ENCODE measurements around the gene AKR1B15. TPM values are rescaled to one million over a fixed set of nuclear protein-coding genes. Genes with fewer than 3 reads are reported as not detected.

AKR1B15 gene
- total RNA-seq, 3 donors from 2014 or later = 3.1 to 8.0 TPM; not detected in 1

DNA sequence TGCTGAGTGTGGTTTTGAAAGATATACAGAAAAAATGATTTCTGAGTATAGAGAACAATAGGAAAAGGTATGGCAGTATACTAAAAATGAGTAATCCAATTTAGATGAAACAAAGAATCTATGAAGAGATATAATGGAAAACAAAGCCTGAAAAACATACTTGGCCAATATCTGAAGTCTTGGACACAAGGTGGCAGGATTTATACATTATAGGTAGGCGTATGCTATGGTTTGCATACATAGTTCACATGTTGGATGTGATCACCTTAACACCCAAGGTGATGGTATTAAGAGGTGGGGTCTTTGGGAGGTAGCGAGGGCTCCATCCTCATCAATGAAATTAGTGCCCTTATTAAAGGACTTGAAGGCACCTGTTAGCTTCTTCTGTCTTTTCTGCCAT, 63.3 kb downstream of the AKR1B15 start:
- intact Hi-C loops (cut with DNase I, micrococcal nuclease) = no loop called here
- DNase-seq = no peak
- no peak for ATAC-seq
- no peaks in the 10 kb centered on the region for H3K9me3 ChIP-seq
- no peaks in the 10 kb centered on the region for H3K4me1 ChIP-seq (ENCODE audit: low read depth)
- H3K4me3 ChIP-seq = no peak overlapping the region
- TF ChIP-seq, protein P1, sequence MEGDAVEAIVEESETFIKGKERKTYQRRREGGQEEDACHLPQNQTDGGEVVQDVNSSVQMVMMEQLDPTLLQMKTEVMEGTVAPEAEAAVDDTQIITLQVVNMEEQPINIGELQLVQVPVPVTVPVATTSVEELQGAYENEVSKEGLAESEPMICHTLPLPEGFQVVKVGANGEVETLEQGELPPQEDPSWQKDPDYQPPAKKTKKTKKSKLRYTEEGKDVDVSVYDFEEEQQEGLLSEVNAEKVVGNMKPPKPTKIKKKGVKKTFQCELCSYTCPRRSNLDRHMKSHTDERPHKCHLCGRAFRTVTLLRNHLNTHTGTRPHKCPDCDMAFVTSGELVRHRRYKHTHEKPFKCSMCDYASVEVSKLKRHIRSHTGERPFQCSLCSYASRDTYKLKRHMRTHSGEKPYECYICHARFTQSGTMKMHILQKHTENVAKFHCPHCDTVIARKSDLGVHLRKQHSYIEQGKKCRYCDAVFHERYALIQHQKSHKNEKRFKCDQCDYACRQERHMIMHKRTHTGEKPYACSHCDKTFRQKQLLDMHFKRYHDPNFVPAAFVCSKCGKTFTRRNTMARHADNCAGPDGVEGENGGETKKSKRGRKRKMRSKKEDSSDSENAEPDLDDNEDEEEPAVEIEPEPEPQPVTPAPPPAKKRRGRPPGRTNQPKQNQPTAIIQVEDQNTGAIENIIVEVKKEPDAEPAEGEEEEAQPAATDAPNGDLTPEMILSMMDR (IDR thresholded peaks at IDR 0.05) = no peak
- no peaks in the 10 kb centered on the region for H3K36me3 ChIP-seq (ENCODE audit: low read depth)

DNA sequence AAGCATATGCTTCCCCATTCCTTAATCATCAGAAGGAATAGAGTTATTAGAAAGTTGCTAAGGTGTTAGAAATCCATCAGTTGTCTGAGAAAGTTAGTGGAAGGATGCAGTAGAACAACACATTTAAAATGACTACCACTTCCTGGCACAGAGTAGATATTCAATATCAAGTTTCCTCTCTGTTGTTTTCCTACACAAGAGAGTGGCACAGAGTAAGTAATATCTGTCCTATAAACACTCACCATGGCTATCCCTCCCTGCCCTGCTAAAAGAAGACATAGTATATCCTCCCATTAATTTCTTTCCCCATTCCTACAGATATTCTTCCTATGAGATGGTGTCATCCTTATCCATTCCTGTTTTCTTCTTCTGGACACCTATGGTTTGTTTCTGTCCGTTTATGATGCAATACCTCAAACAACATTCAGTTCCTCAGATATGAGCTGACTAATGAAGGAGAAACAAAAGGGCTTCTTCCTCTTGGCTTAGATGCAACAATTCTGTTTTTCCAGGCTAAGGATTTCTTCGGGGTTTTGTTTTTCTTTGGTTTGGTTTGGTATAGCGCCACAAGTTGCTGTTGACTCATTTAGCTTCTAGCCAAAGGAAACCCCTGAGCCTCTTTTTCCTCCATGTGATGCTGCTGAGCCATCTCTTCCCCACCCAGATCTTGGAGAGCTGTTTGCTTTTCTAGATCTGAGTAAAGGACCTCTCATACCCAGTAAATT, 64.9 kb downstream of the AKR1B15 start:
- Histone ChIP-seq H3K36me3 (ENCODE audit: low read depth) (no peaks in the 10 kb centered on the region), H3K4me3 (no peak overlapping the region), H3K9me3 (no peaks in the 10 kb centered on the region), H3K4me1 (ENCODE audit: low read depth) (no peaks in the 10 kb centered on the region)
- TF ChIP-seq, protein P1 (IDR thresholded peaks at IDR 0.05) = no peak
- DNase-seq = no peak
- peak; percentile 51 for ATAC-seq
- intact Hi-C loops (cut with DNase I, micrococcal nuclease) = no loop called here

DNA sequence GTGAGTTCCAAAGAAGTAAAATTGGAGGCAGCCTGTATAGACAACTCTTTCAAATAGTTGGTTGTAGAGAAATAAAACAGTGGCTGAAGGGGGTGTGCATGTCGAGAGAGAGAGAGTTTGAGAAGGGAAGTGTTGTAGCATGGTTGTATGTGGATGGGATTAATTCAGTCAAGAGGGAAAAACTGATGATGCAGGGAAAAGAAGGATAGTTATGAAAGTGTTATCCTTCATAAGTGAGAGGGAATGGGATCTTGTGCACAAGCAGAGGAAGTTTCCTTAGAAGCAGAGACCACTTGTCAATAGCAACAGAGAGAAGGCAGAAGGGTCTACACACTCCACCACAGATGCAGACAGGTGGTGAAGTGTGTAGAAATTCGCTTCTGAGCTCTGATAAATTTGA, 67.7 kb downstream of the AKR1B15 start:
- H3K4me1 ChIP-seq (ENCODE audit: low read depth) = no peaks in the 10 kb centered on the region
- ATAC-seq (no peak), DNase-seq (no peak)
- TF ChIP-seq, protein P1 (IDR thresholded peaks at IDR 0.05) = no peak
- no peaks in the 10 kb centered on the region for H3K36me3 ChIP-seq (ENCODE audit: low read depth)
- H3K4me3 ChIP-seq = no peak overlapping the region
- intact Hi-C loops (cut with DNase I, micrococcal nuclease) = no loop called here
- no peaks in the 10 kb centered on the region for H3K9me3 ChIP-seq

DNA sequence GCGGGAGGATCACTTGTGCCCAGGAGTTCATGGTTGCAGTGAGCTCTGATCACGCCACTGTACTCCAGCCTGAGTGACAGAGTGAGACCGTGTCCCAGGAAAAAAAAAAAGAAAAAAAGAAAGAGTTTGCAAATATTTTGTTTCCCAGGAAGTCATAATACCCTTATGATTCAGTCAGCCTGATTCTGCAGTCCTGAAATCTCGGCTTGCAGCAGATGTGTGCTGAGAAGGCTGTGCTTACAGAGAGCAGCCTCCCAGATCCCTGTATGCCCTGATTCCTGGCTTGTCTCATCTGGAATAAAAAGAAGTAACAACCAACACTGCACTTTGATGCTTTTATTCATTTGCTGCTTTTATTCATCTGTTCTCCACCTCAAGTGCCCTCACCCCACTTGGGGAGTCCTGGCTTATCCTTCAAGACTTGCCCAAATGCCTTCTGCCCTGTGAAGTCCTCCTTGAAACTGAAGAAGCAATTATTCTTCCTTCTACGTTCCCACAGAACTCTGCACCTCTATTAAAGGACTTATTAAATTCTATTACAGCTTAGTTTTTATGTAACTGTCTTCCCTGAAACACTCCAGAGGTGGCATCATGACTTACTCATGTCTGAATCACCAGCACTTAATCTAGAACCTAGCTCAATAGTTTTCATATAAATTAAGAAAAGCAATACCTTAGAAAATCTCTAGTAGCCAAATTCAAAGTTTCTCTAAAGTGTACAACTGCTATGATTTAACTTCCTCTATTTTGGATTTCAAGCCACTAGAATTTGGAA, 70.0 kb downstream of the AKR1B15 start:
- Histone ChIP-seq H3K9me3 (no peaks in the 10 kb centered on the region), H3K4me3 (no peak overlapping the region), H3K36me3 (ENCODE audit: low read depth) (no peaks in the 10 kb centered on the region), H3K4me1 (ENCODE audit: low read depth) (no peaks in the 10 kb centered on the region)
- ATAC-seq (no peak), DNase-seq (no peak)
- TF ChIP-seq, protein P1 (IDR thresholded peaks at IDR 0.05) = no peak
- intact Hi-C loops (cut with DNase I, micrococcal nuclease) = no loop called here

DNA sequence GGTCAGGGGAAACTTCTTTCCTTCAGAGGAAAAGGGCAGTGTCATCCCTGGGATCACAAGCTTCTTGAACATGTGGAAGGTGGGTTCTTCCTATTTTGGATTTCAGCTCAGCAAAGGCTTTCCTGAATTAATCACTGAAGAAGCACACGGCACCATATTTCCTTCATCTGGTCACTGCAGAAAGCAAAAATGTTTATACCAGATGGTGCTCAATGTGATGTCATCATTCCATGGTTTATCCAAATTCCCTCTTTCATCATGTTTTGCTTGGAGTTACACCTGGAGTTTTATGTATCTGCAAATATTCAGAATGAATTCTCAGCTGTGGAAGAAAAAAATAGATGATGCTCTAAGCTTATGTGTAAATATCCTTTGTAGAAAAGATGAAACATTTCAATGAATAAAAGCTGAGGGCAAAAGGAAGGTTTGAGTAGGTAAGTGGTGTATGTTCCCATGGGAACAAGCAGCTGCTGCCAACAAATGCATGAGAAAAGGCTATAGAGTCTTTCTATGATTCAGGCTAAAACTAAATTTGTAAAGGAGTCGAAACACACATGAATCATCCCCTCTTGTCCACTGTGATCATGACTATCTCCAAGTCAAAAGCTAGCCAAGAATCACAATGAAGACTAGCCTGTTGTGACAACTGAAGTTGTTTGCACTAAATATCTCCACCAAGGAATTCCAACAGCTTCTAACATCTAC, 70.9 kb downstream of the AKR1B15 start:
- DNase-seq = no peak
- no peaks in the 10 kb centered on the region for H3K9me3 ChIP-seq
- ATAC-seq = no peak
- intact Hi-C loops (cut with DNase I, micrococcal nuclease) = no loop called here
- H3K4me1 ChIP-seq (ENCODE audit: low read depth) = no peaks in the 10 kb centered on the region
- no peaks in the 10 kb centered on the region for H3K36me3 ChIP-seq (ENCODE audit: low read depth)
- TF ChIP-seq, protein P1 (IDR thresholded peaks at IDR 0.05) = no peak
- no peak overlapping the region for H3K4me3 ChIP-seq
